KMS-11 (cell line): Measurements from ENCODE around the gene IQGAP2.
A peak's percentile ranks its signal among the peaks of the same experiment; 100 is the strongest.

Source experiments
- H2AFZ ChIP-seq: fragments of 200-600 bp; sonication (generic); 2 replicates; pipeline ENCODE4 v1.6.1; 2016; ENCODE audit warnings: antibody characterized with exemption, mixed run types, low read depth
- H3K27ac ChIP-seq: fragments of 200-600 bp; sonication (generic); 2 replicates; pipeline ENCODE4 v1.6.1; 2016; ENCODE audit warnings: mild to moderate bottlenecking, mixed run types
- H3K27me3 ChIP-seq: fragments of 200-600 bp; sonication (generic); 2 replicates; pipeline ENCODE4 v1.6.1; 2017; ENCODE audit warnings: mild to moderate bottlenecking, low read depth, mixed run types, moderate library complexity; ENCODE audit not compliant: insufficient read depth
- H3K36me3 ChIP-seq: fragments of 200-600 bp; sonication (generic); 2 replicates; pipeline ENCODE4 v1.6.1; 2017; ENCODE audit warnings: mild to moderate bottlenecking, mixed run types; ENCODE audit not compliant: insufficient read depth
- H3K4me1 ChIP-seq: fragments of 200-600 bp; sonication (generic); 2 replicates; pipeline ENCODE4 v1.6.1; 2016; ENCODE audit warnings: mild to moderate bottlenecking, low read depth, mixed run types; ENCODE audit not compliant: poor library complexity, severe bottlenecking
- H3K4me2 ChIP-seq: fragments of 200-600 bp; sonication (generic); 2 replicates; pipeline ENCODE4 v1.7.0; 2016; ENCODE audit warnings: mild to moderate bottlenecking, mixed run types
- H3K4me3 ChIP-seq: fragments of 200-600 bp; sonication (generic); IDR thresholded peaks from 2 replicates; pipeline ENCODE4 v1.6.1; 2017; ENCODE audit warnings: low read depth, low read length, mixed read lengths; ENCODE audit not compliant: insufficient read depth
- H3K79me2 ChIP-seq: fragments of 200-600 bp; sonication (generic); 2 replicates; pipeline ENCODE4 v1.6.1; 2016; ENCODE audit warnings: low read depth, mixed run types; ENCODE audit not compliant: insufficient read depth
- H3K9ac ChIP-seq: fragments of 200-600 bp; sonication (generic); 2 replicates; pipeline ENCODE4 v1.6.1; 2016; ENCODE audit warnings: mild to moderate bottlenecking, mixed run types
- H4K20me1 ChIP-seq: fragments of 200-600 bp; sonication (generic); 2 replicates; pipeline ENCODE4 v1.6.1; 2016; ENCODE audit warnings: mild to moderate bottlenecking, mixed run types; ENCODE audit not compliant: insufficient read depth
- TF ChIP-seq, protein P1 (sequence below): fragments of 200-600 bp; sonication (generic); conservative IDR thresholded peaks from 2 replicates; pipeline ENCODE4 v1.6.1; 2017; ENCODE audit warnings: low read depth, mild to moderate bottlenecking, antibody characterized with exemption, low read length, moderate library complexity, mixed read lengths

IQGAP2 gene

GRCh38 chr5:76404223-76405211 is 1.4 kb downstream of the IQGAP2 start:
- Histone ChIP-seq H3K36me3 (no peaks in the 10 kb centered on the region), H4K20me1 (no peaks in the 10 kb centered on the region), H3K9ac (peak overlapping the region; percentile 96), H3K79me2 (peaks cover 62% of the 10 kb centered on the region), H3K4me2 (peak overlapping the region; percentile 82), H3K4me3 (no peak overlapping the region), H3K4me1 (peaks cover 56% of the 10 kb centered on the region), H2AFZ (peak overlapping the region; percentile 51; the same call in 1 of the 2 replicates), H3K27me3 (no peaks in the 10 kb centered on the region), H3K27ac (peak overlapping the region; percentile 98)
- TF ChIP-seq, protein P1, sequence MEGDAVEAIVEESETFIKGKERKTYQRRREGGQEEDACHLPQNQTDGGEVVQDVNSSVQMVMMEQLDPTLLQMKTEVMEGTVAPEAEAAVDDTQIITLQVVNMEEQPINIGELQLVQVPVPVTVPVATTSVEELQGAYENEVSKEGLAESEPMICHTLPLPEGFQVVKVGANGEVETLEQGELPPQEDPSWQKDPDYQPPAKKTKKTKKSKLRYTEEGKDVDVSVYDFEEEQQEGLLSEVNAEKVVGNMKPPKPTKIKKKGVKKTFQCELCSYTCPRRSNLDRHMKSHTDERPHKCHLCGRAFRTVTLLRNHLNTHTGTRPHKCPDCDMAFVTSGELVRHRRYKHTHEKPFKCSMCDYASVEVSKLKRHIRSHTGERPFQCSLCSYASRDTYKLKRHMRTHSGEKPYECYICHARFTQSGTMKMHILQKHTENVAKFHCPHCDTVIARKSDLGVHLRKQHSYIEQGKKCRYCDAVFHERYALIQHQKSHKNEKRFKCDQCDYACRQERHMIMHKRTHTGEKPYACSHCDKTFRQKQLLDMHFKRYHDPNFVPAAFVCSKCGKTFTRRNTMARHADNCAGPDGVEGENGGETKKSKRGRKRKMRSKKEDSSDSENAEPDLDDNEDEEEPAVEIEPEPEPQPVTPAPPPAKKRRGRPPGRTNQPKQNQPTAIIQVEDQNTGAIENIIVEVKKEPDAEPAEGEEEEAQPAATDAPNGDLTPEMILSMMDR: no peak

GRCh38 chr5:76406014-76406413 is 2.9 kb downstream of the IQGAP2 start:
- H3K27me3 ChIP-seq: no peaks in the 10 kb centered on the region
- TF ChIP-seq, protein P1: no peak
- H2AFZ ChIP-seq: no peak overlapping the region
- no peaks in the 10 kb centered on the region for H3K36me3 ChIP-seq
- peak overlapping the region; percentile 82 for H3K4me2 ChIP-seq
- 0 out of 2 replicates have a peak, but pooled peaks cover 13% of the 10 kb centered on the region for H4K20me1 ChIP-seq
- H3K9ac ChIP-seq: peak overlapping the region; percentile 96; the same call in 1 of the 2 replicates
- H3K27ac ChIP-seq: peak overlapping the region; percentile 98
- no peak overlapping the region for H3K4me3 ChIP-seq
- H3K79me2 ChIP-seq: peaks cover 77% of the 10 kb centered on the region
- peaks cover 48% of the 10 kb centered on the region for H3K4me1 ChIP-seq

DNA sequence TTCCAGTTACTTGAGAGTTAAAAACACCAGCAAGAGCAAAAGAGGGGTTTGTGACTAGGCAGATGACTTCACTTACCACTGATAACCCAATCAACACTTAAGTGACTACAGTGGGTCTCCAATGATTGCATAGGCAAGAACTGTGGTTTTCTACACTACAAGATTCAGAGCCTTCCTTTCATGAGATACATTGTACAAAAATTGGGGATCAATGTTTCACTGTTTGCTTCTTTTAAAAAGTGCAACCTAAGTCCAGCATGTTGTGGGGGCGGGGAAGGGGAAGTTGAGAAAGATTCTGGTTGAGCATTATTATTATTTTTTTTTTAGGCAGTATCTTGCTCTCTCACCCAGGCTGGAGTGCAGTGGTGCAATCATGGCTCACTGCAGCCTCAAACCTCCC is 3.6 kb downstream of the IQGAP2 start:
- TF ChIP-seq, protein P1: no peak
- Histone ChIP-seq H3K9ac (no peak overlapping the region), H3K27me3 (no peaks in the 10 kb centered on the region)

DNA sequence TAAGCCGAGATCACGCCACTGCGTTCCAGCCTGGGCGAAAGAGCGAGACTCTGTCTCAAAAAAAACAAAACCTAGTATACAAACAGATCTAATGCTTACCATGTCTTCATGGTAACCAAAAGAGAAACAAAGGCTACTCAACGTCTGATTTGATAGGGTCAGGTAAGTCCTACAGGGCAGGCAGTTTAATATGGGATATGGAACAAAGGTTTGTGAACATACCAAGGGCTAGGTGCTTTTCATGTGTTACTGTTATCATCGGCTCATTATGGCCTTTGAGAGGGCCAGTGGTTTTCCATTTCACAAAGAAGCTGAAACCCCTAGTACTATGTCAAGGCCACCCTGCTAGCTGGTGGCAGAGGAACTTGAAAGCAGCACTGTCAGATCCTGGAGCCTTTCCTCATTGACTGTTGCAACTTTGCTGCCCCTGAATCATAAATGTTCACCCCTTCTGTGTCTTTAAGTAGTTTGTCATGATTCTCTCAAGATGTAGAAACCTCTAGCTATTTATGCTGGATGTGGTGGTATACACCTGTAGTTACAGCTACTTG is 5.1 kb downstream of the IQGAP2 start:
- Histone ChIP-seq H3K9ac (no peak overlapping the region), H2AFZ (no peak overlapping the region), H3K27ac (no peak overlapping the region), H3K4me1 (peaks cover 42% of the 10 kb centered on the region), H4K20me1 (peaks cover 33% of the 10 kb centered on the region), H3K4me2 (peak overlapping the region; percentile 82; the same call in 1 of the 2 replicates), H3K36me3 (peaks cover 4% of the 10 kb centered on the region; the same call in 1 of the 2 replicates), H3K79me2 (peaks cover 98% of the 10 kb centered on the region), H3K27me3 (no peaks in the 10 kb centered on the region), H3K4me3 (no peak overlapping the region)
- TF ChIP-seq, protein P1: no peak

More for the DNA sequence above, 3.6 kb downstream of the IQGAP2 start:
- Histone ChIP-seq H3K4me3 (no peak overlapping the region), H3K4me1 (peaks cover 42% of the 10 kb centered on the region), H3K27ac (peak overlapping the region; percentile 98; the same call in 1 of the 2 replicates), H3K4me2 (peak overlapping the region; percentile 82), H2AFZ (no peak overlapping the region), H3K79me2 (peaks cover 83% of the 10 kb centered on the region), H3K36me3 (0 out of 2 replicates have a peak, but pooled peaks cover under 1% of the 10 kb centered on the region), H4K20me1 (peaks cover 19% of the 10 kb centered on the region; the same call in 1 of the 2 replicates)
